HG02840 (cell line): ENCODE results near the gene ASCC2.
"Not testable (repeated sequence)": the region's sequence is repeated elsewhere in the genome, so short reads cannot be mapped to it uniquely, and the experiment has no call there.

ENCODE experiments used
- ATAC-seq: cut with Tn5 transposase; IDR thresholded peaks from one replicate; pipeline ENCODE4 v1.9.1; 2021; ENCODE audit warnings: mild to moderate bottlenecking, moderate library complexity, moderate number of reproducible peaks; ENCODE audit not compliant: unreplicated experiment, low FRiP score

ASCC2 gene, protein sequence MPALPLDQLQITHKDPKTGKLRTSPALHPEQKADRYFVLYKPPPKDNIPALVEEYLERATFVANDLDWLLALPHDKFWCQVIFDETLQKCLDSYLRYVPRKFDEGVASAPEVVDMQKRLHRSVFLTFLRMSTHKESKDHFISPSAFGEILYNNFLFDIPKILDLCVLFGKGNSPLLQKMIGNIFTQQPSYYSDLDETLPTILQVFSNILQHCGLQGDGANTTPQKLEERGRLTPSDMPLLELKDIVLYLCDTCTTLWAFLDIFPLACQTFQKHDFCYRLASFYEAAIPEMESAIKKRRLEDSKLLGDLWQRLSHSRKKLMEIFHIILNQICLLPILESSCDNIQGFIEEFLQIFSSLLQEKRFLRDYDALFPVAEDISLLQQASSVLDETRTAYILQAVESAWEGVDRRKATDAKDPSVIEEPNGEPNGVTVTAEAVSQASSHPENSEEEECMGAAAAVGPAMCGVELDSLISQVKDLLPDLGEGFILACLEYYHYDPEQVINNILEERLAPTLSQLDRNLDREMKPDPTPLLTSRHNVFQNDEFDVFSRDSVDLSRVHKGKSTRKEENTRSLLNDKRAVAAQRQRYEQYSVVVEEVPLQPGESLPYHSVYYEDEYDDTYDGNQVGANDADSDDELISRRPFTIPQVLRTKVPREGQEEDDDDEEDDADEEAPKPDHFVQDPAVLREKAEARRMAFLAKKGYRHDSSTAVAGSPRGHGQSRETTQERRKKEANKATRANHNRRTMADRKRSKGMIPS

DNA sequence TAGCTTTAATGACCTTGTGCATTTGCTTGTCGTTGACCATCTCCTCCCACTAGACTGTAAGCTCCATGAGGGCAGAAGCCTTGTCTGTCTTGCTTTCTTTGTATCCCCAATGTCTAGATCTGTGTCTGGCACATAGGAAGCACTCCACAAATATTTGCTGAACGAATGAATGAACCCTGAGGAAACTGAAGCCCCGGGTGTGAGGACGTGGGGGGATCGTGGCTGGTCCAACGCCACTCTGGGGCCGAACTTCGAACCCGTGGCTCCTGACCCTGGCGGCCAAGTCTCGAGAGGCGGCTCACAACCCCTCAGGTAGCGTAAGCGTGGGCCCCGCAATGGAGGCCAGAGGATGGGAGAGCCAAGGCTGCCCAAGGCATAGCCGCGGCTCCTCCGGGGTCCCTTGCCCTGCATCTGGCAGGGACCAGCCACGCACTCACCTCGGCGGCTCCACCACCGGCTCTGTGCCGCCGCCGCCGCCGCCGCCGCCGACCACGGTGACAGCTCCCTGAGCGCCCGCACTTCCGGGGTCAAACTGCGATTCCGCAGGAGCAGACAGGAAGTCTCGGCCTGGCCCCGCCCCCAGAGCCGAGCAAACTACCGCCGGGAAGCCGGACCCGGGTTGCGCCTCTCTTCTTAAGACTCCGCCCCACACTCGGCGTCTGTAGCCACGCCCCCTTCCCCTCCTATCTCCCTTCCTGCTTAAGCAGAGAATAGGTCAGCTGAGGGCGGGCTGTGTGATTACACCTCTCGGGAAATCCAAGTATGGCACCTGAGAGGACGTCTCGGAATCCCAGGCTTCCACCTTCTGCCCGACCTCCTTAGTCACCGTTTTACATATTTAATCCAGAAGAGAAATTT, at the start of gene ASCC2:
Gene ASCC2, minus strand, starts transcription at position 534 of the 858 bp plus-strand sequence. CDS start 5,949 bp downstream, outside the sequence.
- peak; percentile 90 for ATAC-seq

DNA sequence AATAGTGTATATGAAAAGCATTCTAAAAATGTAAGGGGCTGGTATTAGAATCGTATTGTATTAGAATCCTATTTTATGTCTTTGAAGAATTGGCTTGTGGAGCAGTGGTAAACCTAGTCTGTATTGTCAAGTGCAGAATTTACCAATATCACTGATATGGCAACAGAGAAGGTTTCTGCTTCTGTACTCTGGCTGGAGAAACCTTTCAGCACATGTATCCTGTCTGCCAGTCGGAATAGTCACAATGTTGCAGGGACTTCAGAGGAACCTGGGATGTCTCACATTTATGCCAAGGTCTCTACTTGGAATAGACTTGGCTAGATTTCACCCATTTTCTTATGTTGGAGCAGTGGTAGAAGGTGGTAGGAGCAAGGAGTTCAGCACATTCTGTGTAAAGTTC, 49.3 kb upstream of the ASCC2 start:
- ATAC-seq: no peak

DNA sequence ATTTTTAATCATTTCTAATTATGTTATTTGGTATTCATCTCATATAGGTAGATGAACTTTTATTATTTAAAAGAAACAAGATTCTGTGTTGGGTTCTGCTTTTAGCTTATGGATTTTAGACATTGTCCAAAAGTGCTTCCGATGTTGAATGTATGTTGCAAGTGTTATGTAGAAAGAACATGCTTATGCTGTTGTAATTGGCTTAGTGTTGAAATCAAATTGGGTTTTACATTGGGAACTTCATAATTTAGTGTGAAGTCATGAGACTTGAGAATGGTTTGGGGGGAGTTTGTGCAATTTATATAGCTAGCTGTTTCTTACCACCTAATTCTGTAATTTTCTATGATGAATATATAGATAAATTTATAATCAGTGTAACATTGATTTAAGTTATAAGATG, 48.5 kb upstream of the ASCC2 start:
- no peak for ATAC-seq

DNA sequence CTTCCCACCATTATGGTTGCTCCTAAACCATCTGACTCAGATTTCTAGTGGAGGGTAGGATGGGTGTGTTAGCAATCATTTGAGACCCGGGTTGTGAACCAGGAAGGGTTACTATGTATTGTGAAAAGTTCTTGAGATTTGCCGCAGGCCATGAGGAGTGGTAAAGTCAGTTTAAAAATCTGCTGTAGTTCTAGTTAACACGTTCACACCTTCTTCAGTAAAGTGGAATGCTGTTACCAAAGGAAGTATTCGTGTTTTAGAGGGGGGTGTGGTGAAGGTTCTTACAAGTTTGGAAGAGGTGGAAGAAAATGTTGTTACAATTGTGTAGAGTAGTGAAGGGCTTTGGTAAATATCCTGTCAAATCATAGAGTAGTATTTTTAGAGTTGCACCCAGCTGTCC, 47.5 kb upstream of the ASCC2 start:
- ATAC-seq: no peak

DNA sequence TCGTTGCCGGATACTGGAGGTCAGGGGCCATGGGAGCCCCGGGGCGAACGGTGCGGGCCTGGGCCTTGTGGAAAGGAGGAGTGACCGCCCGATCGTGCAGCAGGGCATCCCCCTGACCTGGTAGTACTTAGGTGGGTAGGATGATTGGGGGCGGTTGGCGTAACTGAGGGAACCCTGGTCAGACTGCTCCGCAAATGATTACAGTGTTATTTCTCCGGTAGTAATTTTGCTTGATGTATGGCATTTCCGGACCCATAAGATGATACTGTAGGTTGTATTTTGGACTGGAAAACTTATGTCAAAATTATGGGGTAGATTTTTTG, 45.7 kb upstream of the ASCC2 start:
- no peak for ATAC-seq

DNA sequence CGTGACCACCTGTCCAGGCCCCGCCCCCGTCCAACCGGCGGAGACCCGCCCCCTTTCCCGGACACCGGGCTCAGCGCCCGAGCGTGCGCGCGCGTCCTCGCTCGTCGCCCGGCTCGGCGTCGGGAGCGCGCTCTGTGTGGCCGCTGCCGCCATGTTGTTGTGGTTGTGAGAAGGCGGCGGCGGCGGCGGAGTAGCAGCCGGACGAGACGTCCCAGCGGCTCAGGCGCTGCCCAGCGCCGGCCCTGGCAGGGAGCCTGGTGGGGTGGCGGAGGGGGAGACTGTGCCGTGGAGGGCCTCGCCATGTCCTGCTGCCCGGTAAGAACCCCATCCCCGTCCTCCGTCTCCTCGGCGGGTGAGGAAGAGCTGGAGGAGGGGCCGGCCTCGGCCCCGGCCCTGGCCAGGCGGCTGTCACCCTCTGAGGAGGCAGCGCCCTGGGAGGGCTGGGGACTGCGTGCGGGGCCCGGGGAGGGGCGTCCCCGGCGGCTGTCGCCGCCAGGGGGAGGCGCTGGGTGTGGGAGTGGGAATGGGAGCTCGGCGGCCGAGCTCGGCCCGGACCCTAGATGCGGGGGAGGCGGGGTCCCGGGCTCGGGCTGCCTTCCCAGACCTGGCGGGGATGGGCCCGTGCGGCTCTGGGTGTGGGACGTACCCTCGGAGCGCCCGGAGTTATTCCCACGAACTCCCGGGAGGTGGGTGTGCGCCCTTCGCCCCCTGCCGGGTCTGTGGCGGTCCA, 45.1 kb upstream of the ASCC2 start, which contains the start of gene MTMR3:
Gene MTMR3, plus strand, starts transcription at position 130 of the 730 bp plus-strand sequence. CDS start 87,886 bp downstream, outside the sequence.
- ATAC-seq: peak; percentile 84

DNA sequence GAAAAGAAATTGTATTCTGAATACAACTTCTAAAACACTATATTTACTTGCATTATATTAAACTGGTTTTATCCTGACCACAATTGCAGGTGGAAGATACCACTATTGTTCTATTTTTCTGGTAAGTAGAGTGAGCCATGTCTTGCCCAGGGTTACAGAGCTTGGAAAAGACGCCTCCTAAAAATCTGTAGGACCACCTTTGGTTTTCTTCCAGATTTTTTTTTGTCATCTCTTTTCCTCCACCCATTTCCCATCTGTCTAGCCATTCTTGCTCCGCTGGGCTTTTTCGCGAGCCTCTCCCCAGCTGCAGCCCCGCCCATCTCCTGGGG, 44.6 kb upstream of the ASCC2 start:
- ATAC-seq: no peak

DNA sequence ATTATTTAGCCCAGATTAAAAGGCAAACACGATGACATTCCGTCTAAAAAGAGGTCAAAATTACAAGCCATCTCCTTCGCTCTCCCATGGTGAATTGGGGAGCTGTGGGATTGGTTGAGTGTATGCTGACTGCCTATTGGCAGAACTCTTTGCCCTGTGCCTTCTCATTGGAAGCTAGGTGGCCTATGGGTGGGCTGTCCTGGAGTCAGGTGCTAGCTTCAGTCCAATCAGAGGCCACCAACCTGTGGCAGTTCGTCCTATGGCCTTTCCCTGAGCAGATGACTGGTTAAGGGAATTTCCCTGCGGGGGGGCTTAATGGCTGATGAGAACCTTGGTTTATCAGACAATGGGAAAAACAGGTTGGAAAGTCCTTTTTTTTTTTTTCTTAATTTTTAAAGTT, 41.7 kb upstream of the ASCC2 start:
- ATAC-seq: no peak

DNA sequence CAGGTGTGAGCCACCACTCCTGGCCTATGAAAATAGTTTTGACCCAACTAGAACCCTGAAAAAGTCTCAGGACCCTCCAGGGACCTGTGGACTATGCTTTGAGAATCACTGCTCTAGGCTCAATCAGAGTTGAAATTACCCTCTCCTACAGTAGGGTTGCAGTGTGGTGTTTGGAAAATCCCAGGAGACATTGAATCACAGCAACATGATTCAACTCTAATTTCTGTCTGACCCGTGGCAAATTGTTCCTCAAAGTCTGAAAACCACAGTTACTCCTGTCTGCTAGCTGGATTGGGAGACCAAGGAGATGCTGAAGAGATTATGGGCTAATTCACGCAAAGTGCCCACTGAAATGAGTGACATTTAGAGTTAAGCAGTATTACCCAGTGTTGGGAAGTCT, 39.5 kb upstream of the ASCC2 start:
- no peak for ATAC-seq

DNA sequence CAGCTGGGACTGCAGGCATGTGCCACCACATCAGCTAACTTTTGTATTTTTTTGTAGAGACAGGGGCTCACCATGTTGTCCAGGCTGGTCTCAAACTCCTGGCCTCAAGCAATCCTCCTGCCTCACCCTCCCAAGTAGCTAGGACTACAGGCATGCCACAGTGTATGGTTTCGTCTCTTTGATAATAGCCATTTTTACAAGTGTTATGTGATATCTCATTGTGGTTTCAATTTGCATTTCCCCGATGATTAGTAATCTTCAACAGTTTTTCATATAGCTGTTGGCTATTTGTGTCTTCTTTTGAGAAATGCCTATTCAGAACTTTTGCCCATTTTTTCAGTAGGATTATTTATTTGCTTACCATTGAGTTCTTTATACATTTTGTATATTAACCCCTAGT, 35.9 kb upstream of the ASCC2 start:
- ATAC-seq: no peak

DNA sequence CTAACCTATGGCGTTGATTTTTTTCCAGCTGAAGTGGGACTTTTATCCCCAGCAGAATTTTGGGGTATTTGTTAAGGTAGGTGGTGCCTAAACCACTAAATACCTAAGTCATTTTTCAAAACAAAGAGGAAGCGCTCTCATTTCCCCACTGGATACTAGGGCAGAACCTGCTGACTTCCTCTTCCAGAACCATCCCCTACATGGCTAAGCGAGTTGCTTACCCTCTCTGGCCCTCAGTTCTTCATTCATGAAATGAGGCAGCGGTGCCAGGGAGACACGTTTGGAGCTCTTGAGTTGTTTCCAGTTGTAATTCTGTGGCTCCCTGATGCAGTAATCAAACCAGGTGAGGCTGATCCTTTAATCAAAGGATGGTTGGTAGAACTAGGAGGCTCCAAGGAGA, 34.9 kb upstream of the ASCC2 start:
- ATAC-seq: no peak

DNA sequence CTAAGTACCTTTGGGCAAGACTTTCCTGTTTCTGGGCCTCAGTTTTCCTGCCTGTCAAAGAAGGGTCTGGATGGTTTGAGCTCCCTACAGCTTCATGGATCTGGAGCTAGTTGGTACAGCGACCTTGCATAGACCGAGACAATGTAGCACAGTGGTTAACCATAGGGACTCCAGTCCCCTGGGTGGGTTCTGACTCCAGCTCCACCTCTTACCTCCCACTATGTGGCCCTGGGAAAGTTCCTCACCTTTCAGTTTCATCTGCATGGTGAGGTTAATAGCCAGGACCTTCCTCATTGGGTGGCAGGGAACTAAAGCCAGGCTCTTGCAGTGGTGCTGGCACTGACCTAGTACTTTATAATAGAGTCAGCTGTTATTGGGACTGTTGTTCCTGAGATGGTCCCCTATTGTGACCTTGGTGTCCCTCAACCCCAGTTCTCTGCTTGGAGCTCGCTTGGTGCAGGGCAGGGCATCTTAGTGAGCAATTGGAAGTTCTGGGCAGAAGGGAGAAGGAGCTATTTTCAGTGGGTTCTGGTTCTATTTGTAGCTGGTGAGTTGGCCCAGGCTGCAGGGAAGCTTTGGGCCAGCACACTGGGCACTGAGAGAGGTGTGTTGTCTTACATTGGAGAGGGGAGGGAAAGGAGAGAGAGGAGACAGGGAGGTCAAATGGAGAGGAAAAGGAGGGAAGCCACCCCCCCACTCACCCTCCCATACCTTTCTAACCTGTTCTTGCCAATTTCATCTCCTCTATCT, 34.2 kb upstream of the ASCC2 start:
- no peak for ATAC-seq

DNA sequence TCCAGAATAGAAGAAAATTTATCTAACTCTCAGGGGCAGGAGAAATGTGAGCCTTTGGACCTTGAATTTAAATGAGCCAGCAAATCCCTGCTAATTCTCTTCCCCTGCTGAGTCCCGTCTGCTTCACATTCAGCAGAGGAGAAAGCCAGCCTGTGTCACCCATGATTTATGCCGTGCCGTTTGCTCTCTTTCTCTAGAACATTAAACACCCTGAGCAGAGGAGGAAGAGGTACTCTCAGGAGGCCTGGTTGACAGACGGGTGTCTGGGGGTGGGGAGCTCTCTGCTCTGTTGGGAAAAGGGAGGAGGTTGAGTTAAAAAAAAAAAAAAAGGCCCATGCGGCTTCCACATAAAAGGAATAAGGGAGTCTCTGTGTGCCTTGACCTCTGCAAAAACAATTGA, 33.6 kb upstream of the ASCC2 start:
- ATAC-seq: no peak

DNA sequence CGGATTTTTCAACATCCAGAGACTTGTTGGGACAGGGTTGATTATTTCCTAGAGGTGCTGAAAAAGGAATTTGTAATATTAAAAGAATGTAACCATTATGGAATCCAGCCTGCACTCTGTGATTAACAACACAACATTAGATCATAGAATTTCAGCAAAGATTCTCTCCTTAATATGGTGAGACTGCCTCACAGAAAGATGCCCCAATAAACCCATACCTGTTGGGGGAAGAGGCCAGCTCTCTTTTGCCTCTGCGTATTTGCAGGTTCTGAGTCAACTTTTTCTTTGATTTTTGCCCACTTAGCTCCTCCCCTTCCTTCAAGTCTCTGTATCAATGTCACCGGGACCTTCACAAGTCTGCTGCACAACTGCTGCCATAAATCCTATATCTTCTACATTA, 32.5 kb upstream of the ASCC2 start:
- no peak for ATAC-seq

DNA sequence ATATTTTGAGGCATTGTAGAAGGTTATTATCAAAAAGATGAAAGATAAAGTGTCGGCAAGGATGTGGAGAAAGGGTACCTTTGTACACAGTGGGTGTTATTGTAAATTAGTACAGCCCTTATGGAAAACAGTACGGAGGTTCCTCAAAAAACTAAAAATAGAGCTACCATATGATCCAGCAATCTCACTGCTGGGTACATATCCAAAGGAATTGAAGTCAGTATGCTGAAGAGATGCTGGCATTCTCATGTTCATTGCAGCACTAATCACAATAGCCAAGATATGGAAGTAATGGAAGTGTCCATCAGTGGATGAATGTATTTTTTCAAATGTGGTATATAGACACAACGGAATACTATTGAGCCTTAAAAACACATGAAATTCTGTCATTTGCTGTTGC, 29.8 kb upstream of the ASCC2 start:
- no peak for ATAC-seq

DNA sequence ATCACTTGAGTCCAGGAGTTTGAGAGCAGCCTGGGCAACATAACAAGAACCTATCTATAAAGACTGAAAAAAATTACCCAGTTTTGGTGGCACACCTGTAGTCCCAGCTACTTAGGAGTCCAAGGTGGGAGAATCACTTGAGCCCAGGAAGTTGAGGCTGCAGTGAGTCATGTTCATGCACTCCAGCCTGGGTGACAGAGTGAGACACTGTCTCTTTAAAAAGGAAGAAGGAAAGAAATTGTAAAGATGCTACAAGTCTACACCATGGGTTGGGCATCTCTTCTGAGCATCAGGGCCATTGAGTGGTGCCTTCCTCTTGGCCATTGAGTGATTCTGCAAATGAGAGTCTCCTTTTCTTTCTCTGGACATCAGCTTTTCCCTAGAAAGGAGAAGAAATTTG, 29.2 kb upstream of the ASCC2 start:
- no peak for ATAC-seq

DNA sequence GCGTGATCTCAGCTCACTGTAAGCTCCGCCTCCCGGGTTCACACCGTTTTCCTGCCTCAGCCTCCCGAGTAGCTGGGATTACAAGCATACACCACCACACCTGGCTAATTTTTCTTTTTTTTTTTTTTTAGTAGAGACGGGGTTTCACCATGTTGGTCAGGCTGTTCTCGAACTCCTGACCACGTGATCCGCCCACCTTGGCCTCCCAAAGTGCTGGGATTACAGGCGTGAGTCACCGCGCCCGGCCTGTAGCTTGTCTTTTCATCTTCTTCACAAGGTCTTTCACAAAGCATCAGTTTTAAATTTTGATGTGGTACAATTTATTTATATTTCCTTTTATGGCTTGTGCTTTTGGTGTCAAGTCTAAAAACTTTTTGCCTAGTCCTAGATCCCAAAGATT, 27.5 kb upstream of the ASCC2 start:
- ATAC-seq: not testable (repeated sequence)

DNA sequence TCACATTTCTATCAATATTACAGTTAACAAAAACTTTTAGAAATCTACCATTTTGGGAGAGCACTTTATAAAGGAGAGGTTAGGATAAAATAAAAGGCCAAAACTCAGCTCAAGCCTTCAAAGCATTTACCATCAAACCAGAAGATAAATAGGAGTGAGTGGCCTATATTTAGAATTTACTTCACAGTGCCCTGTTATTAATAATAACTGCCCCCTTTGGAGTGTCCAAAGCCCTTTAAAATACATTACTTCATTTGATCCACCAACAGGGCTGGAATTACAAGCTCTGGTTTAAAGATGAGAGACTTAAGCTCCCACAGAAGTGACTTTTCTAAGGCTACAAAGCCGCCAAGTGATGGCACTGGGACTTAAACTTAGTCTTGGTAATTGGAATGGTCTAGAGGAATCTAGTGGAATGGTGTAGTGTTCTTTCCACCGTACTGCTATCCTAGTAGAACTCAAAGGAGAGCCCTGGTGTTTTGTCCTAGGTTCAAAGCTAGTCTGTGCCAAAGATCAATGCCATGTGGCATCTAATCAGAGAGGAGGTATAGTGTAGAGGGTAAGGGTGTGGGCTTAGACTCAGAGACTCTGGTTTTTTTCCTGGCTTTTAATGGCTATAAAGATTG, 23.7 kb upstream of the ASCC2 start:
- no peak for ATAC-seq

DNA sequence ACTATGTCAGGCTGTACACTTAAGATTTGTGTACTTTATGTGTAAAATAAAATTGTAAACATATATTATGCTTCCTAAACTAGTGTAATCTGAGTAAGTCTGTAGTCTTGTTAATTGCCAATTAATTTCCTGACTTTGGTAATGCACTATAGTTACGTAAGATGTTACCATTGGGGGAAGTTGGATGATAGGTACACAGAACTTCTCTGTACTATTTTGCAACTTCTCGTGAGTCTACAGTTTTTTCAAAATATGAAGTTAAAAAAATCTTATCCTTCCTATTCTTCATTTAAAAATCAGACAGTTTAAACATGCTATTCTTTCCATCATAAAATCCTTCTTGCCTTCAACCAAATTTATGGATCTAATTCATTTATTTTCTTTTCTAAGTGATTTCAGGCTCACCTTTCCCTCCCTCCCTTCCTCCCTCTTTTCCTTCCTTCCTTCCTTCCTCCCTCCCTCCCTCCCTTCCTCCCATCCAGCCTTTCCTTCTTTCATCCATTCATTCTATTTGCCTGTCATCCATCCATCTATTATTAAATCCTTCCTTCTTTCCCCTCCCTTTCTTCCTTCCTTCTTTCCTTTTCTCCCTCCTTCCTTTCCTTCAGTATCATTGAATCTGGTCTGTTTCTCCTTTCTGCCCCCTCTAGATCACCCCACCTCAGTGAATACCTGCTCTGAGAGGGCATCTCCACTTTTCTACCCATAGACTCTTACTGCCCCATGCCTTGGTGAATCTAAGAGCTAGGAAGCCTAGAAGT, 22.1 kb upstream of the ASCC2 start:
- no peak for ATAC-seq
